Mesangial cell (primary cell): ENCODE data around the gene IRS4. TPM values are rescaled to one million over a fixed set of nuclear protein-coding genes. Genes with fewer than 3 reads are reported as not detected.

Experiments used
- total RNA-seq: library from RNA; depleted of rRNA; stranded (reverse); fragments of >200 nt; gene quantifications from 2 replicates; pipeline ENCODE4 v1.2.3, GENCODE V29; 2015

Gene IRS4
- under 0.01 TPM in 1 of 2 replicates, not detected in the other for total RNA-seq

GRCh38 chrX:108736509-108737479 is at the start of gene IRS4:
IRS4 (minus strand) TSS chrX:108736563.

